Loucy (cell line): Measurements from ENCODE around the gene EPSTI1.
"Not testable (repeated sequence)": the region's sequence is repeated elsewhere in the genome, so short reads cannot be mapped to it uniquely, and the experiment has no call there.

ENCODE experiments used
- H2AFZ ChIP-seq: fragments of 200-600 bp; sonication (generic); 2 replicates; pipeline ENCODE4 v1.6.0; 2016; ENCODE audit warnings: antibody characterized with exemption, mild to moderate bottlenecking, low read length, moderate library complexity
- H3F3A ChIP-seq: fragments of 200-600 bp; 2 replicates; pipeline ENCODE4 v1.6.0; 2016; ENCODE audit warnings: antibody characterized with exemption, low read depth, mild to moderate bottlenecking
- H3K27me3 ChIP-seq: fragments of 200-600 bp; sonication (generic); 2 replicates; pipeline ENCODE4 v1.6.1; 2014; ENCODE audit warnings: low read length, mild to moderate bottlenecking; ENCODE audit not compliant: insufficient read depth, poor library complexity, severe bottlenecking
- H3K36me3 ChIP-seq: fragments of 200-600 bp; sonication (generic); 2 replicates; pipeline ENCODE4 v1.6.1; 2016; ENCODE audit warnings: low read length; ENCODE audit not compliant: insufficient read depth
- H3K4me1 ChIP-seq: fragments of 200-600 bp; sonication (generic); 2 replicates; pipeline ENCODE4 v1.5.1; 2014; ENCODE audit warnings: low read length, mild to moderate bottlenecking; ENCODE audit not compliant: insufficient read depth, poor library complexity, severe bottlenecking
- H3K4me2 ChIP-seq: fragments of 200-600 bp; sonication (generic); 2 replicates; pipeline ENCODE4 v1.6.0; 2014; ENCODE audit warnings: antibody characterized with exemption, low read length, low read depth, mild to moderate bottlenecking; ENCODE audit not compliant: poor library complexity, severe bottlenecking
- H3K4me3 ChIP-seq: fragments of 200-600 bp; sonication (generic); 2 replicates; pipeline ENCODE4 v1.5.1; 2014; ENCODE audit warnings: low read length, mild to moderate bottlenecking, mixed read lengths; ENCODE audit not compliant: poor library complexity, severe bottlenecking
- H3K79me2 ChIP-seq: fragments of 200-600 bp; sonication (generic); 2 replicates; pipeline ENCODE4 v1.6.1; 2014; ENCODE audit warnings: low read length; ENCODE audit not compliant: insufficient read depth
- H3K9ac ChIP-seq: fragments of 200-600 bp; sonication (generic); 2 replicates; pipeline ENCODE4 v1.6.0; 2014; ENCODE audit warnings: mild to moderate bottlenecking, low read depth, low read length, moderate library complexity; ENCODE audit not compliant: poor library complexity, severe bottlenecking
- H3K9me2 ChIP-seq: fragments of 200-600 bp; sonication (generic); replicated peaks from 2 replicates; pipeline ENCODE4 v1.6.1; 2016; ENCODE audit warnings: low read depth, low read length, mixed read lengths
- H3K9me3 ChIP-seq: fragments of 200-600 bp; sonication (generic); 2 replicates; pipeline ENCODE4 v1.6.1; 2014; ENCODE audit warnings: mild to moderate bottlenecking, antibody characterized with exemption, low read length, low read depth; ENCODE audit not compliant: insufficient read depth
- H4K20me1 ChIP-seq: fragments of 200-600 bp; sonication (generic); 2 replicates; pipeline ENCODE4 v1.6.0; 2014; ENCODE audit warnings: antibody characterized with exemption, low read length, mild to moderate bottlenecking; ENCODE audit not compliant: insufficient read depth, poor library complexity, severe bottlenecking
- CTCF ChIP-seq: fragments of 200-600 bp; sonication (generic); conservative IDR thresholded peaks from 2 replicates; pipeline ENCODE4 v1.5.1; 2014; ENCODE audit warnings: mild to moderate bottlenecking, antibody characterized with exemption, low read length
- EZH2phosphoT487 ChIP-seq: fragments of 200-600 bp; IDR thresholded peaks from 2 replicates; pipeline ENCODE4 v1.6.1; 2018; ENCODE audit warnings: antibody characterized with exemption, mild to moderate bottlenecking, moderate library complexity, borderline replicate concordance

Gene EPSTI1

GRCh38 chr13:42991898-42992763 lies at the start of gene EPSTI1:
EPSTI1 (minus strand) TSS chr13:42992241; CDS start chr13:42992165, 76 bp downstream.
- H3K9me2 ChIP-seq = no peaks in the 10 kb centered on the region
- peak within 1 kb of the TSS; percentile 74 for H3K4me3 ChIP-seq
- TF ChIP-seq CTCF (no peak), EZH2phosphoT487 (no peak)
- H3K9ac ChIP-seq = peak within 1 kb of the TSS; percentile 67
- peaks cover 24% of the 10 kb centered on the region for H3K4me1 ChIP-seq
- H3K4me2 ChIP-seq = peak within 1 kb of the TSS; percentile 75
- no peaks in the 10 kb centered on the region for H3K36me3 ChIP-seq
- no peaks in the 10 kb centered on the region for H3K79me2 ChIP-seq
- H3K27me3 ChIP-seq = no peaks in the 10 kb centered on the region
- peak within 1 kb of the TSS; percentile 82 for H2AFZ ChIP-seq
- H4K20me1 ChIP-seq = no peaks in the 10 kb centered on the region
- no peaks in the 10 kb centered on the region; the same call in 1 of the 2 replicates for H3F3A ChIP-seq
- H3K9me3 ChIP-seq = no peaks in the 10 kb centered on the region

GRCh38 chr13:43041369-43041921 lies 49.4 kb upstream of the EPSTI1 start:
- Histone ChIP-seq H3K27me3 (no peaks in the 10 kb centered on the region), H3K4me2 (no peak overlapping the region), H3K79me2 (no peaks in the 10 kb centered on the region), H3K36me3 (no peaks in the 10 kb centered on the region), H3K9me2 (no peaks in the 10 kb centered on the region), H4K20me1 (no peaks in the 10 kb centered on the region), H3K9ac (no peak overlapping the region), H2AFZ (no peak overlapping the region), H3K4me1 (no peaks in the 10 kb centered on the region), H3K9me3 (no peaks in the 10 kb centered on the region), H3K4me3 (no peak overlapping the region), H3F3A (no peaks in the 10 kb centered on the region)
- TF ChIP-seq CTCF (no peak), EZH2phosphoT487 (no peak)

DNA sequence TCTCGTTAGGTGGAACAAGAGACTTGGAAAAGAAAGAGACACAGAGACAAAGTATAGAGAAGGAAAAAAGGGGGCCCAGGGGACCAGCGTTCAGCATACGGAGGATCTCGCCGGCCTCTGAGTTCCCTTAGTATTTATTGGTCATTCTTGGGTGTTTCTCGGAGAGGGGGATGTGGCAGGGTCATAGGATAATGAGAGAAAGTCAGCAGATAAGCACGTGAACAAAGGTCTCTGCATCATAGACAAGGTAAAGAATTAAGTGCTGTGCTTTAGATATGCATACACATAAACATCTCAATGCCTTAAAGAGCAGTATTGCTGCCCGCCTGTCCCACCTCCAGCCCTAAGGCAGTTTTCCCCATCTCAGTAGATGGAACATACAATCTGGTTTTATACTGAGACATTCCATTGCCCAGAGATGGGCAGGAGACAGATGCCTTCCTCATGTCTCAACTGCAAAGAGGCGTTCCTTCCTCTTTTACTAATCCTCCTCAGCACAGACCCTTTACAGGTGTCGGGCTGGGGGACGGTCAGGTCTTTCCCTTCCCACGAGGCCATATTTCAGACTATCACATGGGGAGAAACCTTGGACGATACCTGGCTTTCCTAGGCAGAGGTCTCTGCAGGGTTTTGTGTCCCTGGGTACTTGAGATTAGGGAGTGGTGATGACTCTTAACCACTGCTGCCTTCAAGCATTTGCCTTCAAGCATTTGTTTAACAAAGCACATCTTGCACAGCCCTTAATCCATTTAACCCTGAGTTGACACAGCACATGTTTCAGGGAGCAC lies 48.7 kb upstream of the EPSTI1 start:
- not testable (repeated sequence) for H3K4me3 ChIP-seq, H3K9ac ChIP-seq, H3K4me1 ChIP-seq, H3K4me2 ChIP-seq, H3K27me3 ChIP-seq, H3K79me2 ChIP-seq, H3K9me3 ChIP-seq, H3K36me3 ChIP-seq, H2AFZ ChIP-seq, H3K9me2 ChIP-seq, H4K20me1 ChIP-seq, H3F3A ChIP-seq
